H9 (cell line): Measurements from ENCODE around the gene HPS4. TPM values are rescaled to one million over a fixed set of nuclear protein-coding genes. Genes with fewer than 3 reads are reported as not detected.

Experiments used
- DNase-seq: peaks from one replicate; pipeline ENCODE4 v3.0.0-alpha.2; 2017
- H2AFZ ChIP-seq: one replicate; pipeline ENCODE4 v1.6.1; 2013; ENCODE audit warnings: mild to moderate bottlenecking, low read length, control low read depth, moderate library complexity
- H2AK5ac ChIP-seq: 2 replicates; pipeline ENCODE4 v1.6.1; 2013; ENCODE audit warnings: low read length, control low read depth, mixed read lengths; ENCODE audit not compliant: insufficient read length
- H2BK120ac ChIP-seq: one replicate; pipeline ENCODE4 v1.6.1; 2013; ENCODE audit warnings: low read depth, mild to moderate bottlenecking, low read length, control low read depth, inconsistent platforms; ENCODE audit not compliant: poor library complexity, severe bottlenecking
- H2BK12ac ChIP-seq: 2 replicates; pipeline ENCODE4 v1.6.1; 2013; ENCODE audit warnings: low read length, control low read depth, mixed read lengths, low read depth; ENCODE audit not compliant: insufficient read length
- H2BK15ac ChIP-seq: 2 replicates; pipeline ENCODE4 v1.6.1; 2013; ENCODE audit warnings: low read depth, low read length, control low read depth
- H2BK20ac ChIP-seq: one replicate; pipeline ENCODE4 v1.6.1; 2013; ENCODE audit warnings: low read depth, mild to moderate bottlenecking, low read length, control low read depth, inconsistent platforms; ENCODE audit not compliant: poor library complexity, severe bottlenecking
- H2BK5ac ChIP-seq: 2 replicates; pipeline ENCODE4 v1.6.1; 2013; ENCODE audit warnings: low read length, control low read depth, mixed read lengths; ENCODE audit not compliant: insufficient read length
- H3K14ac ChIP-seq: 2 replicates; pipeline ENCODE4 v1.6.1; 2013; ENCODE audit warnings: low read length, control low read depth; ENCODE audit not compliant: insufficient read depth
- H3K18ac ChIP-seq: 2 replicates; pipeline ENCODE4 v1.6.1; 2013; ENCODE audit warnings: low read depth, mild to moderate bottlenecking, mixed read lengths, low read length, control low read depth; ENCODE audit not compliant: insufficient read length
- H3K23ac ChIP-seq: 2 replicates; pipeline ENCODE4 v1.6.1; 2013; ENCODE audit warnings: low read length, control low read depth, mixed read lengths, low read depth; ENCODE audit not compliant: insufficient read length
- H3K23me2 ChIP-seq: 2 replicates; pipeline ENCODE4 v1.6.1; 2013; ENCODE audit warnings: low read depth, mild to moderate bottlenecking, mixed read lengths, low read length, control low read depth; ENCODE audit not compliant: insufficient read length, poor library complexity, severe bottlenecking
- H3K27ac ChIP-seq: 2 replicates; pipeline ENCODE4 v1.5.1; 2013; ENCODE audit warnings: low read length, control low read depth, mixed read lengths, low read depth; ENCODE audit not compliant: insufficient read length
- H3K27me3 ChIP-seq: 2 replicates; pipeline ENCODE4 v1.6.1; 2013; ENCODE audit warnings: low read length, control low read depth, inconsistent platforms; ENCODE audit not compliant: insufficient read depth
- H3K4ac ChIP-seq: 2 replicates; pipeline ENCODE4 v1.6.1; 2013; ENCODE audit warnings: low read depth, mild to moderate bottlenecking, control low read depth, inconsistent platforms, low read length, moderate library complexity
- H3K4me1 ChIP-seq: 2 replicates; pipeline ENCODE4 v1.6.1; 2013; ENCODE audit warnings: low read length, control low read depth, inconsistent platforms; ENCODE audit not compliant: insufficient read depth
- H3K4me2 ChIP-seq: 2 replicates; pipeline ENCODE4 v1.6.1; 2013; ENCODE audit warnings: low read length, control low read depth, mixed read lengths; ENCODE audit not compliant: insufficient read length, insufficient read depth
- H3K56ac ChIP-seq: 2 replicates; pipeline ENCODE4 v1.6.1; 2013; ENCODE audit warnings: low read depth, mild to moderate bottlenecking, mixed read lengths, low read length, control low read depth; ENCODE audit not compliant: insufficient read length
- H3K79me1 ChIP-seq: 2 replicates; pipeline ENCODE4 v1.6.1; 2013; ENCODE audit warnings: low read depth, mild to moderate bottlenecking, moderate library complexity, low read length, control low read depth, inconsistent platforms; ENCODE audit not compliant: insufficient read depth, poor library complexity, severe bottlenecking
- H3K79me2 ChIP-seq: 2 replicates; pipeline ENCODE4 v1.6.1; 2013; ENCODE audit warnings: low read length, control low read depth, inconsistent platforms; ENCODE audit not compliant: insufficient read depth
- H3K9ac ChIP-seq: 2 replicates; pipeline ENCODE4 v1.6.1; 2013; ENCODE audit warnings: low read length, control low read depth, mixed read lengths; ENCODE audit not compliant: insufficient read length; ENCODE audit errors: extremely low read depth
- H3K9me3 ChIP-seq: one replicate; pipeline ENCODE4 v1.6.1; 2013; ENCODE audit warnings: low read depth, low read length, inconsistent platforms; ENCODE audit not compliant: control insufficient read depth
- H3T11ph ChIP-seq: one replicate; pipeline ENCODE4 v1.6.1; 2013; ENCODE audit warnings: mild to moderate bottlenecking, low read length, control low read depth, inconsistent platforms
- H4K20me1 ChIP-seq: one replicate; pipeline ENCODE4 v1.6.1; 2013; ENCODE audit not compliant: control insufficient read depth, insufficient read length, insufficient read depth
- H4K5ac ChIP-seq: 2 replicates; pipeline ENCODE4 v1.6.1; 2013; ENCODE audit warnings: low read depth, mild to moderate bottlenecking, mixed read lengths, low read length, control low read depth; ENCODE audit not compliant: insufficient read length
- H4K8ac ChIP-seq: replicated peaks from 2 replicates; pipeline ENCODE4 v1.6.1; 2013; ENCODE audit warnings: low read length, control low read depth, mixed read lengths, low read depth; ENCODE audit not compliant: insufficient read length
- H4K91ac ChIP-seq: 2 replicates; pipeline ENCODE4 v1.6.1; 2013; ENCODE audit warnings: low read depth, mild to moderate bottlenecking, moderate library complexity, mixed read lengths, low read length, control low read depth; ENCODE audit not compliant: insufficient read length
- H3K27ac Mint-ChIP-seq, 3 experiments: 2 replicates in 2 of 3; 3 replicates in 1 of 3; pipeline ENCODE4 v1.8.0; 2020 to 2021; ENCODE audit warnings: mixed read lengths in 3 of 3, mild to moderate bottlenecking in 1 of 3, moderate library complexity in 1 of 3
- H3K27me3 Mint-ChIP-seq: 2 replicates; pipeline ENCODE4 v1.8.0; 2021; ENCODE audit warnings: low read depth, mild to moderate bottlenecking, moderate library complexity, mixed read lengths
- H3K36me3 Mint-ChIP-seq, 3 experiments: 2 replicates in 2 of 3; 3 replicates in 1 of 3; pipeline ENCODE4 v1.8.0; 2020 to 2021; ENCODE audit warnings: low read depth in 3 of 3, mixed read lengths in 3 of 3; ENCODE audit not compliant: insufficient read depth in 1 of 3
- H3K4me1 Mint-ChIP-seq, 2 experiments: 2 replicates each; pipeline ENCODE4 v1.8.0; 2020; ENCODE audit warnings: mixed read lengths in 2 of 2
- H3K4me3 Mint-ChIP-seq, 2 experiments: 2 replicates in 1 of 2; 3 replicates in 1 of 2; pipeline ENCODE4 v1.8.0; 2020 to 2021; ENCODE audit warnings: mild to moderate bottlenecking in 2 of 2, mixed read lengths in 2 of 2, moderate library complexity in 1 of 2
- H3K9me3 Mint-ChIP-seq, 2 experiments: 2 replicates in 1 of 2; 3 replicates in 1 of 2; pipeline ENCODE4 v1.8.0; 2020; ENCODE audit warnings: mild to moderate bottlenecking in 2 of 2, mixed read lengths in 2 of 2, moderate library complexity in 1 of 2
- CTCF ChIP-seq: fragments of 200-600 bp; sonication (generic); conservative IDR thresholded peaks from 3 replicates; pipeline ENCODE4 v1.8.0; 2021; ENCODE audit warnings: antibody characterized with exemption, mild to moderate bottlenecking
- total RNA-seq: library from RNA; stranded (reverse); gene quantifications from 2 replicates; pipeline ENCODE4 v1.2.1, GENCODE V29; 2021

HPS4 gene
- total RNA-seq, 1 experiment from 2014 or later, result 26.2 TPM

- H3K4me1 Mint-ChIP-seq, result peaks cover 15 to 25% of the 10 kb centered on the region in 2 experiments
- Histone ChIP-seq H3K18ac (no peak overlapping the region), H4K8ac (no peak overlapping the region), H3K4me1 (no peaks in the 10 kb centered on the region; the same call in 1 of the 2 replicates), H4K5ac (no peak overlapping the region), H3K4ac (no peak overlapping the region), H2BK15ac (no peak overlapping the region), H3K56ac (no peak overlapping the region), H2BK20ac (no peak overlapping the region), H3K14ac (no peak overlapping the region), H3K23ac (no peak overlapping the region), H3K9ac (no peak overlapping the region), H2AFZ (no peak overlapping the region), H3T11ph (no peak overlapping the region), H3K4me2 (no peak overlapping the region), H4K91ac (no peak overlapping the region), H3K79me2 (no peaks in the 10 kb centered on the region), H3K79me1 (no peaks in the 10 kb centered on the region), H3K27me3 (no peaks in the 10 kb centered on the region), H3K23me2 (peaks cover 11% of the 10 kb centered on the region), H2BK120ac (no peak overlapping the region), H2BK5ac (no peak overlapping the region), H2BK12ac (no peak overlapping the region), H4K20me1 (no peaks in the 10 kb centered on the region), H3K9me3 (no peaks in the 10 kb centered on the region), H3K27ac (no peak overlapping the region), H2AK5ac (no peak overlapping the region)
- no peak for TF ChIP-seq CTCF
- peak overlapping the region in 1 of 3 experiments; percentile 49; a peak in 1 of 7 replicates for H3K27ac Mint-ChIP-seq
- H3K4me3 Mint-ChIP-seq, result peak overlapping the region; percentile 14 to 61; a peak in 3 of 5 replicates
- no peak for DNase-seq
- no peaks in the 10 kb centered on the region for H3K36me3 Mint-ChIP-seq
- H3K9me3 Mint-ChIP-seq, result peaks cover 0 to 10% of the 10 kb centered on the region in 2 experiments; a peak in 4 of 5 replicates
- H3K27me3 Mint-ChIP-seq, result peaks cover 38% of the 10 kb centered on the region
Observed at GRCh38 chr22:26426924-26427323, 56.7 kb downstream of the HPS4 start.
